T-helper 1 cell treated with Interleukin-12 subunit alpha and Interleukin-12 subunit beta and Interleukin-4 antibody, amounts not matched to agents 30 ng/mL and 1 ng/mL, for 36 hours (primary cell): Measurements from ENCODE around the gene RPN2. TPM values are rescaled to one million over a fixed set of nuclear protein-coding genes. Genes with fewer than 3 reads are reported as not detected.

Experiments used
- intact Hi-C: fragments of 100-400 bp; cut with micrococcal nuclease; formaldehyde crosslinking; loops from one replicate; pipeline ENCODE4 v1.15.1; 2024
- total RNA-seq: library from RNA; stranded (reverse); gene quantifications from 2 replicates; pipeline ENCODE4 v1.2.3, GENCODE V29; 2022

RPN2 gene
- total RNA-seq, 1 donor from 2014 or later: 237 TPM

- intact Hi-C loops: no loop called here
Measured at GRCh38 chr20:37209193-37209592, 30.1 kb downstream of the RPN2 start.

GRCh38 chr20:37209661-37210314 is 30.7 kb downstream of the RPN2 start:
- intact Hi-C loops: no loop called here

- intact Hi-C loops: no loop called here
Measured at GRCh38 chr20:37218441-37218840, 39.3 kb downstream of the RPN2 start.

GRCh38 chr20:37218976-37219375 is 39.8 kb downstream of the RPN2 start:
- intact Hi-C loops: no loop called here

GRCh38 chr20:37219751-37220668 is 40.9 kb downstream of the RPN2 start:
- intact Hi-C loops: no loop called here

- intact Hi-C loops: no loop called here
Measured at GRCh38 chr20:37220731-37221130, 41.6 kb downstream of the RPN2 start.

GRCh38 chr20:37222086-37222485 is 43.0 kb downstream of the RPN2 start:
- intact Hi-C loops: no loop called here

GRCh38 chr20:37223053-37223452 is 43.9 kb downstream of the RPN2 start:
- intact Hi-C loops: no loop called here

- intact Hi-C loops: no loop called here
Measured at GRCh38 chr20:37225146-37225545, 46.0 kb downstream of the RPN2 start.

GRCh38 chr20:37226889-37227288 is 47.8 kb downstream of the RPN2 start:
- intact Hi-C loops: no loop called here

- intact Hi-C loops: no loop called here
Measured at GRCh38 chr20:37228082-37228481, 49.0 kb downstream of the RPN2 start.

GRCh38 chr20:37228656-37229055 is 49.5 kb downstream of the RPN2 start:
- intact Hi-C loops: no loop called here

GRCh38 chr20:37229357-37229756 is 50.2 kb downstream of the RPN2 start:
- intact Hi-C loops: no loop called here

- intact Hi-C loops: no loop called here
Measured at GRCh38 chr20:37230200-37230599, 51.1 kb downstream of the RPN2 start.

- intact Hi-C loops: no loop called here
Measured at GRCh38 chr20:37231947-37232630, 53.0 kb downstream of the RPN2 start.

GRCh38 chr20:37233548-37234253 is 54.6 kb downstream of the RPN2 start:
- intact Hi-C loops: no loop called here

- intact Hi-C loops: no loop called here
Measured at GRCh38 chr20:37234254-37234581, 55.1 kb downstream of the RPN2 start.

- intact Hi-C loops: no loop called here
Measured at GRCh38 chr20:37235065-37235464, 55.9 kb downstream of the RPN2 start.

- intact Hi-C loops: no loop called here
Measured at GRCh38 chr20:37236462-37236861, 57.3 kb downstream of the RPN2 start.

- intact Hi-C loops: no loop called here
Measured at GRCh38 chr20:37237656-37238055, 58.5 kb downstream of the RPN2 start.

- intact Hi-C loops: no loop called here
Measured at GRCh38 chr20:37238426-37238825, 59.3 kb downstream of the RPN2 start.
